NCI-H345 treated with DMSO at 0.1 percent for 48 hours (cell line): ENCODE results near the gene GPC2.

ENCODE experiments used
- DNase-seq: peaks from one replicate; lab custom pipeline; 2025; ENCODE audit not compliant: unreplicated experiment; lab: John Stamatoyannopoulos, UW

GPC2 gene

DNA sequence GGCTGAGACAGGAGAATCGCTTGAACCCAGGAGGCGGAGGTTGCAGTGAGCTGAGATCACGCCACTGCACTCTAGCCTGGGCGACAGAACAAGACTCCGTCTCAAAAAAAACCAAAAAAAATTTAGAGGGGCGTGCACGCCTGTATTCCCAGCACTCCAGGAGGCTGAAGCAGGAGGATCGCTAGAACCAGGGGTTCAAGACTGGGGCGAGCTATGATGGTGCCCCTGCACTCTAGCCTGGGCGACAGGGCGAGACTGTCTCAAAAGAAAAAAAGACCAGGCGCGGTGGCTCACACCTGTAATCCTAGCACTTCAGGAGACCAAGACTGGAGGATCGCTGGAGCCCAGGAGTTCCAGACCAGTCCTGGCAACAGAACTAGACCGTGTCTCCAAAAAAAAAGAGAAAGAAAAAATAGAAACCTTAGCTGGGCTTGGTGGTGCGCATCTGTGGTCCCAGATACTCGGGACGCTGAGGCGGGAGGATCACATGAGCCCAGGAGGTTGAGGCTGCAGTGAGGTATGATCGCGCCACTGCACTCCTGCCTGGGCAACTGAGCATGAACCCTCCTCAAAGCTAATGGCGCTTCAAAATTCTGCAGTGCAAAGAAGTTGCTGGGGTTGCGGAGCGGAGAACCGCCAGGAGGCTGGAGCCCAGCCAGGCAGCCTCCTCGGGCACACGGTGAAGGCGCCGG, 50.8 kb downstream of the GPC2 start:
- DNase-seq, result no peak

DNA sequence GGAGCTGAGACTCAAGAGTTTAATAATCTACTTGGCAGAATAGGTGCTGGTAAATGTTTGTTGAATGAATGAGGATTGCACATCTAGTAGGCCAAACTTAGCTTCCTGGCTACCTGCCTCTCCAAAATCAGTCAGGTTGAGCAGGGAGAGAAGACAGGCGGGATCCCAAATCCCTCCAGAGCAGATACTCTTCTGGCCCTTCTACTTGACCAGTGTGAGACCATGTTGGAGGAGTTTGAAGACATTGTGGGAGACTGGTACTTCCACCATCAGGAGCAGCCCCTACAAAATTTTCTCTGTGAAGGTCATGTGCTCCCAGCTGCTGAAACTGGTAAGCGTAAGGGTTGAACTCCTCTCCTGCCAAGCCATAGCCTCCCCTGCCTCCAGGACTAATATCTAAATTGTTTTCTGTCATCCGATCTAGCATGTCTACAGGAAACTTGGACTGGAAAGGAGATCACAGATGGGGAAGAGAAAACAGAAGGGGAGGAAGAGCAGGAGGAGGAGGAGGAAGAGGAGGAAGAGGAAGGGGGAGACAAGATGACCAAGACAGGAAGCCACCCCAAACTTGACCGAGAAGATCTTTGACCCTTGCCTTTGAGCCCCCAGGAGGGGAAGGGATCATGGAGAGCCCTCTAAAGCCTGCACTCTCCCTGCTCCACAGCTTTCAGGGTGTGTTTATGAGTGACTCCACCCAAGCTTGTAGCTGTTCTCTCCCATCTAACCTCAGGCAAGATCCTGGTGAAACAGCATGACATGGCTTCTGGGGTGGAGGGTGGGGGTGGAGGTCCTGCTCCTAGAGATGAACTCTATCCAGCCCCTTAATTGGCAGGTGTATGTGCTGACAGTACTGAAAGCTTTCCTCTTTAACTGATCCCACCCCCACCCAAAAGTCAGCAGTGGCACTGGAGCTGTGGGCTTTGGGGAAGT, 52.6 kb downstream of the GPC2 start:
- no peak for DNase-seq

GRCh38 chr7:100122568-100122967, 54.6 kb downstream of the GPC2 start:
- DNase-seq, result no peak

- DNase-seq, result peak; percentile 88
These were observed 55.1 kb downstream of the GPC2 start for GRCh38 chr7:100122067-100122466.

DNA sequence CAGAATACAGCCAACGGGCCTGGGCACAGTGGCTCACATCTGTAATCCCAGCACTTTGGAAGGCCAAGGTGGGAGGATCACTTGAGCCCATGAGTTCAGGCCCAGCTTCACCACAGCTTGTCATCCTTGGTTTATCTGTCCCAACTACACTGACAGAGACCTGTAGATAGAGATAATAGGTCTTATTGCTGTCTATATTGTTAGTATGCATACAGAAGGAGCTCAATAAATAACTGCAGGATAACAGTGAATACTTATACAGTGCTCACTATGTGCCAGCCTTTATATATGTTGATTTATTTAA, 56.5 kb downstream of the GPC2 start:
- no peak for DNase-seq

GRCh38 chr7:100119970-100120732, 57.0 kb downstream of the GPC2 start:
- DNase-seq, result peak; percentile 37
